ENCODE measurements around the gene RNF19B. TPM values are rescaled to one million over a fixed set of nuclear protein-coding genes. Genes with fewer than 3 reads are reported as not detected.

The RNF19B gene
- total and polyA plus RNA-seq, 2 experiments from 2014 or later, result 15.8 to 17.8 TPM

DNA sequence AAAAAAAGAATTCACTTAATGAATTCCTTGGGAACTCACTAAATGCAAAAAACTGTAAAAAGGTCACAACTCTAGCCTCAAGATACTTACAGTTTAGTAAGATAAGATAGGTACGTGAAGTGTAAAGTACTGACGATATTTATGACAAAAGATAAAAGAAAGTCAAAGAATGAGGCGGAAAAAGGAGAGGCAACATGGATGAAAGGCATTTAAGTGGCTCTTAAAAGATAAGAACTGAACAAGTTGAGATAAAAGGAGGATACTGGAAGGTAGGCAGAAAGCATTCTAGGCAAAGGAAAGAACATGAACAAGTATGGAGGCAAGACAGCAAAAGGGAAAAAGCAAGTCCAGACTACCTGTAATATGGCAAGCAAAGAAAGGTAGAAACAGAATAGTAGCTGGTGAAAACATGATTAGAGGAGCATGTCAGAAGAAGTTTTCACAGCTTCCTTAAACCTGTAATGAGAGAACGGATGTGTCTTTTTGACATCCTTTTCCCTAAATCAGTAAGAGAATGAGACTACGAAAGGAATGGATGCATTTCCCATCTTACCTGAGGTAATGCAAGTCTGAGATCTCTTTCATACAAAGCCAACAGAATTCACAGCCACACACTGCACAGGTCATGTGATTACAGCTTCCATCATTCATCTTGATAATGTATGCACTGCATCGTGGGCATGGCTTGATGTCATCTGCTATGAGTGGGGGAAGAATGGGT lies 16.8 kb downstream of the RNF19B start:
- Histone ChIP-seq H3K4me3 (no peak overlapping the region), H3K27me3 (no peaks in the 10 kb centered on the region), H3K36me3 (peaks cover 14% of the 10 kb centered on the region), H3K4me1 (ENCODE audit: low read depth) (peaks cover 17% of the 10 kb centered on the region), H3K27ac (no peak overlapping the region), H3K9me3 (ENCODE audit: low read depth) (no peaks in the 10 kb centered on the region)
- DNase-seq (ENCODE audit: low read depth in 1 of 2, low spot score in 1 of 2), result no peak
- TF ChIP-seq CTCF (IDR thresholded peaks at IDR 0.05; ENCODE audit: low read depth, low read length), result no peak

GRCh38 chr1:32946413-32946812 lies 18.2 kb downstream of the RNF19B start:
- Histone ChIP-seq H3K9me3 (ENCODE audit: low read depth) (no peaks in the 10 kb centered on the region), H3K4me3 (no peak overlapping the region), H3K27ac (no peak overlapping the region), H3K4me1 (ENCODE audit: low read depth) (peaks cover 17% of the 10 kb centered on the region), H3K27me3 (no peaks in the 10 kb centered on the region), H3K36me3 (peaks cover 24% of the 10 kb centered on the region)
- DNase-seq (ENCODE audit: low read depth in 1 of 2, low spot score in 1 of 2), result no peak
- TF ChIP-seq CTCF (IDR thresholded peaks at IDR 0.05; ENCODE audit: low read depth, low read length), result no peak

- no peak for TF ChIP-seq CTCF (IDR thresholded peaks at IDR 0.05; ENCODE audit: low read depth, low read length)
- no peak for DNase-seq (ENCODE audit: low read depth in 1 of 2, low spot score in 1 of 2)
- peaks cover 24% of the 10 kb centered on the region for H3K36me3 ChIP-seq
- H3K4me1 ChIP-seq (ENCODE audit: low read depth), result peaks cover 17% of the 10 kb centered on the region
- H3K4me3 ChIP-seq, result no peak overlapping the region
- H3K9me3 ChIP-seq (ENCODE audit: low read depth), result no peaks in the 10 kb centered on the region
- H3K27me3 ChIP-seq, result no peaks in the 10 kb centered on the region
- H3K27ac ChIP-seq, result no peak overlapping the region
These were observed 20.4 kb downstream of the RNF19B start for GRCh38 chr1:32944180-32944579.

- no peak overlapping the region for H3K4me3 ChIP-seq
- no peaks in the 10 kb centered on the region for H3K4me1 ChIP-seq (ENCODE audit: low read depth)
- DNase-seq (ENCODE audit: low read depth in 1 of 2, low spot score in 1 of 2), result peak in 1 of 2 donors; percentile 95
- peaks cover 22% of the 10 kb centered on the region for H3K36me3 ChIP-seq
- no peaks in the 10 kb centered on the region for H3K9me3 ChIP-seq (ENCODE audit: low read depth)
- H3K27ac ChIP-seq, result no peak overlapping the region
- TF ChIP-seq CTCF (IDR thresholded peaks at IDR 0.05; ENCODE audit: low read depth, low read length), result no peak
- H3K27me3 ChIP-seq, result no peaks in the 10 kb centered on the region
These were observed 24.8 kb downstream of the RNF19B start for GRCh38 chr1:32939655-32940371.

GRCh38 chr1:32937061-32937460 lies 27.5 kb downstream of the RNF19B start:
- peaks cover 9% of the 10 kb centered on the region for H3K36me3 ChIP-seq
- H3K9me3 ChIP-seq (ENCODE audit: low read depth), result no peaks in the 10 kb centered on the region
- peaks cover 5% of the 10 kb centered on the region for H3K4me1 ChIP-seq (ENCODE audit: low read depth)
- no peak for TF ChIP-seq CTCF (IDR thresholded peaks at IDR 0.05; ENCODE audit: low read depth, low read length)
- H3K27me3 ChIP-seq, result no peaks in the 10 kb centered on the region
- DNase-seq (ENCODE audit: low read depth in 1 of 2, low spot score in 1 of 2), result no peak
- no peak overlapping the region for H3K27ac ChIP-seq
- H3K4me3 ChIP-seq, result no peak overlapping the region
